Endothelial cell (in vitro differentiated cells): Measurements from ENCODE around the gene TLR7. TPM values are rescaled to one million over a fixed set of nuclear protein-coding genes. Genes with fewer than 3 reads are reported as not detected.

Experiments used
- DNase-seq: peaks from one replicate; pipeline ENCODE4 v3.0.0; 2021; ENCODE audit warnings: low spot score
- H3K27ac Mint-ChIP-seq: one replicate; pipeline ENCODE4 v1.8.0; 2021; ENCODE audit warnings: mixed read lengths, inconsistent platforms; ENCODE audit not compliant: unreplicated experiment
- H3K27me3 Mint-ChIP-seq: one replicate; pipeline ENCODE4 v1.8.0; 2021; ENCODE audit warnings: mild to moderate bottlenecking, moderate library complexity, mixed read lengths, inconsistent platforms; ENCODE audit not compliant: unreplicated experiment
- H3K36me3 Mint-ChIP-seq: one replicate; pipeline ENCODE4 v1.8.0; 2021; ENCODE audit warnings: mild to moderate bottlenecking, low read depth, mixed read lengths, inconsistent platforms; ENCODE audit not compliant: unreplicated experiment
- H3K4me1 Mint-ChIP-seq: one replicate; pipeline ENCODE4 v1.8.0; 2021; ENCODE audit warnings: mild to moderate bottlenecking, mixed read lengths, inconsistent platforms; ENCODE audit not compliant: unreplicated experiment
- H3K4me3 Mint-ChIP-seq: one replicate; pipeline ENCODE4 v1.8.0; 2021; ENCODE audit warnings: mild to moderate bottlenecking, mixed read lengths, inconsistent platforms; ENCODE audit not compliant: unreplicated experiment
- H3K9me3 Mint-ChIP-seq: one replicate; pipeline ENCODE4 v1.8.0; 2021; ENCODE audit warnings: mixed read lengths, inconsistent platforms; ENCODE audit not compliant: unreplicated experiment
- CTCF ChIP-seq: fragments of 200-600 bp; sonication (generic); IDR thresholded peaks from one replicate; pipeline ENCODE4 v1.5.0; 2021; ENCODE audit warnings: antibody characterized with exemption; ENCODE audit not compliant: unreplicated experiment
- total RNA-seq: library from RNA; stranded (reverse); fragmentation: NEBNext Ultra II Directional; extraction: Animal tissue kit (Norgen Biotek cat#: 25700); gene quantifications from one replicate; pipeline ENCODE4 v1.2.1, GENCODE V29; 2021; ENCODE audit not compliant: unreplicated experiment

The TLR7 gene
- total RNA-seq, 1 donor from 2014 or later, result not detected

GRCh38 chrX:12899506-12899905 is 32.6 kb downstream of the TLR7 start:
- H3K4me3 Mint-ChIP-seq, result no peak overlapping the region
- H3K36me3 Mint-ChIP-seq, result no peaks in the 10 kb centered on the region
- no peak overlapping the region for H3K27ac Mint-ChIP-seq
- H3K27me3 Mint-ChIP-seq, result no peaks in the 10 kb centered on the region
- no peaks in the 10 kb centered on the region for H3K9me3 Mint-ChIP-seq
- no peak for DNase-seq
- no peaks in the 10 kb centered on the region for H3K4me1 Mint-ChIP-seq
- TF ChIP-seq CTCF, result no peak

DNA sequence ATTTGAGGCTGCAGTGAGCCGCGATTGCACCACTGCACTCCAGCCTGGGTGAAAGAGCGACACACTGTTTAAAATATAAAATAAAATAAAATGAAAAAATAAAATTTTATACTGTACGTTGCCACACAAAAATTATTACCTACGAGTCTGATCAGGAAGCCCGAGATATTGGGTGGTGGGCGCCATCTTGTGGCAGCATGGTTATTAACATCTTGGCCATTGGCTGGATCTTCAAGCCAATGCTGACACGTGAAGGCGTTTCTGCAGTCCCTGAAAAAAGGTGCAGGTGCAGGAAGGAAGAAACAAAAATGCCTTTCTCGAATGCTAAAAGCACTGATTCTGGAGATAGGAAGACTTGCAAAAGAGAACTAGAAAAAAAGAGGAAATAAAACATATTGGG is 34.6 kb downstream of the TLR7 start:
- Mint-ChIP-seq H3K4me3 (no peak overlapping the region), H3K9me3 (no peaks in the 10 kb centered on the region), H3K4me1 (no peaks in the 10 kb centered on the region), H3K27ac (no peak overlapping the region), H3K36me3 (no peaks in the 10 kb centered on the region), H3K27me3 (no peaks in the 10 kb centered on the region)
- peak; percentile 38 for DNase-seq
- TF ChIP-seq CTCF, result peak; percentile 47

GRCh38 chrX:12903646-12904045 is 36.8 kb downstream of the TLR7 start:
- no peaks in the 10 kb centered on the region for H3K9me3 Mint-ChIP-seq
- H3K4me3 Mint-ChIP-seq, result no peak overlapping the region
- H3K36me3 Mint-ChIP-seq, result no peaks in the 10 kb centered on the region
- H3K27me3 Mint-ChIP-seq, result no peaks in the 10 kb centered on the region
- no peak overlapping the region for H3K27ac Mint-ChIP-seq
- no peak for TF ChIP-seq CTCF
- H3K4me1 Mint-ChIP-seq, result no peaks in the 10 kb centered on the region
- no peak for DNase-seq

DNA sequence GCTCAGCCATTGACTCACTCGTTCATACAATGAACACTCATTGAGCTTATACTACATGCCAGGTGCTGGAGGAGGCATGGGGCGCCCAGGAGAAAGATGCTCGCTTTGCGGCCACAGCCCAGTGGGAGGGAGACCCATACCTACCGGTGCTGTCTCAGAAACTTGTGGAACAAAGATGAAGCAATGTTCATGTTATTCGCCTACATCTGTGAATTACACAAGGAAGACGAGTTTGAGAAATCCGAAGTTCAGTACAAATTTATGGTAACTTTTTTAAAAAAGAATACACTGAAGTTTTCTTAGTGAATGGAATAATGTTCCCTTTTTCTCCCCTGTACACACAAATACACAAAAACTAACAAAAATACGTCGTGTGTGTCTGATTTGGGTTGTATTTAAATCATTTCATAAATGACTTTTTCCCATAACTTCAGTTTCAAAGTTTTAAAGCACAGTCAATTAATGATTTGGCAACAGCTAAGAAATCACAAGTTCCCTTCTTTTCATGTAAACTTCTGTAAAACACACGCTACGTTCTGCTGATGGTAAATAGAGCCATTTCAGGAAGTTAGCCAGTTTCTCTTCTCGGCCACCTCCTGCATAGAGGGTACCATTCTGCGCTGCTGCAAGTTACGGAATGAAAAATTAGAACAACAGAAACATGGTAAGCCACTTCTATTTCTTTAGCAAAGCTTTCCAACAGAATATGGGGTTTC is 39.3 kb downstream of the TLR7 start, which contains the start of gene TLR8:
TLR8 (plus strand) TSS at position 575 of the 716 bp plus-strand sequence; CDS start at position 662, 87 bp downstream.
- no peak for TF ChIP-seq CTCF
- Mint-ChIP-seq H3K4me3 (no peak within 1 kb of the TSS), H3K9me3 (no peaks in the 10 kb centered on the region), H3K36me3 (no peaks in the 10 kb centered on the region), H3K27me3 (no peaks in the 10 kb centered on the region), H3K27ac (no peak within 1 kb of the TSS), H3K4me1 (no peaks in the 10 kb centered on the region)
- no peak for DNase-seq

GRCh38 chrX:12910423-12911121 is 43.7 kb downstream of the TLR7 start:
- TF ChIP-seq CTCF, result no peak
- no peak overlapping the region for H3K4me3 Mint-ChIP-seq
- H3K4me1 Mint-ChIP-seq, result no peaks in the 10 kb centered on the region
- no peak overlapping the region for H3K27ac Mint-ChIP-seq
- H3K27me3 Mint-ChIP-seq, result peaks cover 2% of the 10 kb centered on the region
- H3K9me3 Mint-ChIP-seq, result no peaks in the 10 kb centered on the region
- DNase-seq, result no peak
- no peaks in the 10 kb centered on the region for H3K36me3 Mint-ChIP-seq
